Measurements from ENCODE around the gene TSR2. TPM values are rescaled to one million over a fixed set of nuclear protein-coding genes. Genes with fewer than 3 reads are reported as not detected.

Gene TSR2
- total and polyA plus RNA-seq, 2 donors from 2014 or later = 48.0 to 70.2 TPM

DNA sequence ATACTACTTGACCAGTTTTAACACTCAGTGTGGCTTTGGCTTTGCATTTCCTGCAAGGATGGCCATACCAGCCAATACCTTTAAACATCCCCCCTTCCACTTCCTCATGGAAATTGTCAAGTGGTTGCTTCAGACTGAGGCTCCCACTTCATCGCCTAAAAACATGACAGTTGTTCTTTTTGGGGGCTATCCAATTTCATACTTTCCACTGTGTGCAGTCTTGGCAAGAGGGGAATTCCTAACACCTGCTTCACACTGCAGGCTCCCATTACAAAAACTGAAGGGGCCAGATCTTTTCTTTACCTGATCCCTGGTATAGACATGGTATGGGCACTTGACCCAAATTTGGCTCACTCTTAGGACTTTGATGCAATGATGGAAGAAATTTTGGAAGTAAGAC lies 28.5 kb upstream of the TSR2 start:
- Histone ChIP-seq H3K4me3 (ENCODE audit: low read length in 3 of 3) (no peak overlapping the region), H3K27me3 (ENCODE audit: control insufficient read depth, insufficient read depth, low read length) (no peaks in the 10 kb centered on the region), H3K36me3 (ENCODE audit: control insufficient read depth in 2 of 3, insufficient read depth in 3 of 3, low read length in 3 of 3) (no peaks in the 10 kb centered on the region), H3K9me3 (ENCODE audit: control insufficient read depth in 2 of 3, insufficient read depth in 1 of 3, low read length in 3 of 3) (no peaks in the 10 kb centered on the region), H3K27ac (ENCODE audit: low read depth in 2 of 2, low read length in 2 of 2) (no peak overlapping the region), H3K4me1 (ENCODE audit: control insufficient read depth in 2 of 3, insufficient read depth in 2 of 3, low read depth in 1 of 3, low read length in 3 of 3) (no peaks in the 10 kb centered on the region), H3K9ac (ENCODE audit: low read length in 3 of 3) (no peak overlapping the region)
- DNase-seq (no peak), FAIRE-seq (no peak)
- intact Hi-C loops (cut with DNase I) = no loop called here
- TF ChIP-seq, protein P1, sequence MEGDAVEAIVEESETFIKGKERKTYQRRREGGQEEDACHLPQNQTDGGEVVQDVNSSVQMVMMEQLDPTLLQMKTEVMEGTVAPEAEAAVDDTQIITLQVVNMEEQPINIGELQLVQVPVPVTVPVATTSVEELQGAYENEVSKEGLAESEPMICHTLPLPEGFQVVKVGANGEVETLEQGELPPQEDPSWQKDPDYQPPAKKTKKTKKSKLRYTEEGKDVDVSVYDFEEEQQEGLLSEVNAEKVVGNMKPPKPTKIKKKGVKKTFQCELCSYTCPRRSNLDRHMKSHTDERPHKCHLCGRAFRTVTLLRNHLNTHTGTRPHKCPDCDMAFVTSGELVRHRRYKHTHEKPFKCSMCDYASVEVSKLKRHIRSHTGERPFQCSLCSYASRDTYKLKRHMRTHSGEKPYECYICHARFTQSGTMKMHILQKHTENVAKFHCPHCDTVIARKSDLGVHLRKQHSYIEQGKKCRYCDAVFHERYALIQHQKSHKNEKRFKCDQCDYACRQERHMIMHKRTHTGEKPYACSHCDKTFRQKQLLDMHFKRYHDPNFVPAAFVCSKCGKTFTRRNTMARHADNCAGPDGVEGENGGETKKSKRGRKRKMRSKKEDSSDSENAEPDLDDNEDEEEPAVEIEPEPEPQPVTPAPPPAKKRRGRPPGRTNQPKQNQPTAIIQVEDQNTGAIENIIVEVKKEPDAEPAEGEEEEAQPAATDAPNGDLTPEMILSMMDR (IDR thresholded peaks at IDR 0.05; ENCODE audit: borderline replicate concordance, extremely low read depth, insufficient read depth) = no peak

DNA sequence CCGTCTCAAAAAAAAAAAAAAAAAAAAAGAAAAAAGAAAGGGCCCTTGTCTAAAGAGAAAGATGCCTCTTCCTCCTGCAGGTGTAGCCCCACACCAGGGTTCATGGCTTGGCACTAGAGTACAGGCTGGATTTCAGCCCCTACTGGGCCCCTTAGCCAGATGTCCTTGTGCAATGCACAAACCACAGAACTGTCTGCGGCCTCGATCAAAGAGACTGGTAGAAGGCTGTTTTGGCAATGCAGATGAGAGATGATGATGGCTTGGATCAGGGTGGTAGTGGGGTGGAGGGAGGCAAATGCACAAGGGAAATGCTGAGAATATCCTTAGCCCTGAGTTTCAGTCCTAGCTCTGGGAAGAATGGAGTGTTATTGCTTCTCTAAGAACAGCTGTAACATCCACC lies 26.5 kb upstream of the TSR2 start:
- Histone ChIP-seq H3K27me3 (ENCODE audit: control insufficient read depth, insufficient read depth, low read length) (no peaks in the 10 kb centered on the region), H3K27ac (ENCODE audit: low read depth in 2 of 2, low read length in 2 of 2) (no peak overlapping the region), H3K4me3 (ENCODE audit: low read length in 3 of 3) (no peak overlapping the region), H3K36me3 (ENCODE audit: control insufficient read depth in 2 of 3, insufficient read depth in 3 of 3, low read length in 3 of 3) (no peaks in the 10 kb centered on the region), H3K4me1 (ENCODE audit: control insufficient read depth in 2 of 3, insufficient read depth in 2 of 3, low read depth in 1 of 3, low read length in 3 of 3) (no peaks in the 10 kb centered on the region), H3K9ac (ENCODE audit: low read length in 3 of 3) (no peak overlapping the region), H3K9me3 (ENCODE audit: control insufficient read depth in 2 of 3, insufficient read depth in 1 of 3, low read length in 3 of 3) (no peaks in the 10 kb centered on the region)
- FAIRE-seq = no peak
- intact Hi-C loops (cut with DNase I) = no loop called here
- TF ChIP-seq, protein P1 (IDR thresholded peaks at IDR 0.05; ENCODE audit: borderline replicate concordance, extremely low read depth, insufficient read depth) = no peak
- no peak for DNase-seq

DNA sequence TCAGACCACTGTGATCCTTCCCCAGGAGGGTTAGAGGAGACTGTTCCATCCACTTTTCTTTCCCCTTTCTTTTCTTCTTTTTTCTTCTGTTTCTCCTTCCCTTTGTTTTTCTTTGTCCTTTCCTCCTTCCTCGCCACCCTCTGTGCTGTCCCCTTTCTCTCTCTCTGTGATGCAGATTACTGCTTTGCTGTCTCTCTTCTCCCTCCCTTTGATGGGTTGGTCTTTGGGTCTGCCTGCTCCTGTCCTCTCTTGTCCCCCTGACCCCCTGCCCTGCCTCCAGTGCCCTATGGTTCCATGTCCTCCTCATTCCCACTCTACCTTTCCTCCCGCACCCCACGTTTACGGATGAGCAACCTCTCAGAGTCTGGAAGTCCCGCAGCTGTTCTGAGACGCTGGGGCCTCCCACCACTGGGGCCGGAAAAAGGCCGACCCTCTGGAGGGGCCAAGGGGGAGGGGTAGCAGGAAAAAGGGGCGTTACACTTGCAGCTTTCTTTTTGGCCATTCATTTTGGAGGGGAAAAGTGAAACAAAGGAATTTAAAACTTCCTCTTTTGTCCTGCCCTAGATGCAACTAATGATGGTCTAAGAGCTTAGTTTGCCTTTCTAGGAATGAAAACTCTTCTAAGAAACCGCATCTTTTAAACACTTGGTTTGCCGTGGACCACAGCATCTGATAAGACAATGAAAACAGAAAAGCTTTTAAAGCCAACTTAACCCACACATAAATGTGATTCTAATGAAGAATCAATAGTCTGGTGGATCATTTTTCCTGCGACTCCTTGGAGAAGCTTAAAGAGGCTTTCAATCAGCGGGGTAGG lies 24.5 kb upstream of the TSR2 start:
- Histone ChIP-seq H3K4me3 (ENCODE audit: low read length in 3 of 3) (peak overlapping the region in 1 of 3 donors; percentile 46), H3K27me3 (ENCODE audit: control insufficient read depth, insufficient read depth, low read length) (no peaks in the 10 kb centered on the region), H3K9ac (ENCODE audit: low read length in 3 of 3) (no peak overlapping the region), H3K4me1 (ENCODE audit: control insufficient read depth in 2 of 3, insufficient read depth in 2 of 3, low read depth in 1 of 3, low read length in 3 of 3) (no peaks in the 10 kb centered on the region), H3K9me3 (ENCODE audit: control insufficient read depth in 2 of 3, insufficient read depth in 1 of 3, low read length in 3 of 3) (no peaks in the 10 kb centered on the region), H3K36me3 (ENCODE audit: control insufficient read depth in 2 of 3, insufficient read depth in 3 of 3, low read length in 3 of 3) (no peaks in the 10 kb centered on the region), H3K27ac (ENCODE audit: low read depth in 2 of 2, low read length in 2 of 2) (no peak overlapping the region)
- peak in 4 of 5 donors; percentile 35 to 68 (median 42) for DNase-seq
- intact Hi-C loops (cut with DNase I) = no loop called here
- TF ChIP-seq, protein P1 (IDR thresholded peaks at IDR 0.05; ENCODE audit: borderline replicate concordance, extremely low read depth, insufficient read depth) = no peak
- no peak for FAIRE-seq
